SK-N-SH (cell line): ENCODE results near the gene OPRM1. TPM values are rescaled to one million over a fixed set of nuclear protein-coding genes. Genes with fewer than 3 reads are reported as not detected.

Source experiments
- CTCF ChIA-PET: fragments of 300-600, 350-600 bp; formaldehyde crosslinking; extraction: SDS; loops from one replicate; lab custom pipeline; 2021; lab: Yijun Ruan, JAX
- POLR2A ChIA-PET: fragments of 350-600 bp; sonication (Branson Sonifier 250); formaldehyde crosslinking; extraction: SDS; loops from one replicate; lab custom pipeline; 2020; ENCODE audit warnings: antibody characterized with exemption, inconsistent platforms; lab: Yijun Ruan, JAX
- DNase-seq: peaks from one replicate; pipeline ENCODE4 v3.0.0; 2012
- H2AFZ ChIP-seq: fragments of 200-600 bp; sonication (generic); 2 replicates; pipeline ENCODE4 v1.8.1; 2016; ENCODE audit warnings: antibody characterized with exemption, mild to moderate bottlenecking, low read depth
- H3F3A ChIP-seq: fragments of 200-600 bp; sonication (generic); replicated peaks from 2 replicates; pipeline ENCODE3; 2016; ENCODE audit warnings: antibody characterized with exemption, mild to moderate bottlenecking; ENCODE audit not compliant: insufficient read depth
- H3K27ac ChIP-seq, 2 experiments: fragments of 200-500 bp in 1 of 2; fragments of 200-600 bp in 1 of 2; sonication (Bioruptor generic) in 1 of 2; sonication (generic), shearing (Covaris generic) in 1 of 2; 2 replicates each; pipeline versions ENCODE4 v1.5.1 to v1.6.1; 2014 to 2016; ENCODE audit warnings: low read depth in 2 of 2, inconsistent platforms in 1 of 2, low read length in 1 of 2, mild to moderate bottlenecking in 1 of 2, mixed read lengths in 1 of 2
- H3K27me3 ChIP-seq: fragments of 200-600 bp; sonication (generic), shearing (Covaris generic); 2 replicates; pipeline ENCODE4 v1.6.1; 2016; ENCODE audit warnings: mixed run types; ENCODE audit not compliant: insufficient read depth
- H3K36me3 ChIP-seq, 2 experiments: fragments of 200-500 bp in 1 of 2; fragments of 200-600 bp in 1 of 2; sonication (Bioruptor generic) in 1 of 2; sonication (generic) in 1 of 2; replicated peaks in 1 of 2; 2 replicates each; pipeline versions ENCODE3 to v1.5.1; 2014 to 2016; ENCODE audit warnings: low read length in 1 of 2, mild to moderate bottlenecking in 1 of 2; ENCODE audit not compliant: insufficient read depth in 2 of 2, control insufficient read depth in 1 of 2
- H3K4me1 ChIP-seq, 2 experiments: fragments of 200-500 bp in 1 of 2; fragments of 200-600 bp in 1 of 2; sonication (Bioruptor generic) in 1 of 2; sonication (generic), shearing (Covaris generic) in 1 of 2; 2 replicates each; pipeline versions ENCODE4 v1.5.1 to v1.6.1; 2014 to 2016; ENCODE audit warnings: low read depth in 1 of 2, low read length in 1 of 2, mixed run types in 1 of 2; ENCODE audit not compliant: insufficient read depth in 2 of 2, control insufficient read depth in 1 of 2
- H3K4me2 ChIP-seq: fragments of 200-600 bp; sonication (generic), shearing (Covaris generic); 2 replicates; pipeline ENCODE4 v1.6.1; 2017; ENCODE audit warnings: mixed run types
- H3K4me3 ChIP-seq, 2 experiments: fragments of 200-500 bp in 1 of 2; fragments of 200-600 bp in 1 of 2; sonication (Bioruptor generic) in 1 of 2; sonication (generic), shearing (Covaris generic) in 1 of 2; 2 replicates each; pipeline versions ENCODE4 v1.5.1 to v1.8.1; 2014 to 2016; ENCODE audit warnings: low read depth in 2 of 2, inconsistent platforms in 1 of 2, low read length in 1 of 2, mild to moderate bottlenecking in 1 of 2, mixed read lengths in 1 of 2, moderate library complexity in 1 of 2
- H3K79me2 ChIP-seq: fragments of 200-600 bp; sonication (generic); 2 replicates; pipeline ENCODE4 v1.8.1; 2017; ENCODE audit warnings: mild to moderate bottlenecking; ENCODE audit not compliant: insufficient read depth
- H3K9ac ChIP-seq: fragments of 200-600 bp; sonication (generic); 2 replicates; pipeline ENCODE4 v1.6.1; 2017; ENCODE audit warnings: mixed run types
- H3K9me2 ChIP-seq: fragments of 200-600 bp; sonication (generic); 2 replicates; pipeline ENCODE4 v1.6.1; 2017; ENCODE audit warnings: mixed run types
- H3K9me3 ChIP-seq: fragments of 200-600 bp; sonication (generic); 2 replicates; pipeline ENCODE4 v1.6.1; 2017; ENCODE audit warnings: mixed run types, mild to moderate bottlenecking, moderate library complexity
- H4K20me1 ChIP-seq: fragments of 200-600 bp; sonication (generic); 2 replicates; pipeline ENCODE4 v1.6.1; 2017; ENCODE audit warnings: mild to moderate bottlenecking, mixed run types; ENCODE audit not compliant: insufficient read depth
- EP300 ChIP-seq, 2 experiments: IDR thresholded peaks; 2 replicates each; pipeline versions ENCODE4 v1.4.0 to v1.6.1; 2012; ENCODE audit warnings: borderline replicate concordance in 1 of 2, low read depth in 1 of 2, low read length in 1 of 2
- FOSL2 ChIP-seq: IDR thresholded peaks from 2 replicates; pipeline ENCODE4 v1.4.0; 2012; ENCODE audit warnings: low read depth, mild to moderate bottlenecking, moderate library complexity, borderline replicate concordance
- FOXJ3 ChIP-seq: sonication (generic); formaldehyde crosslinking; IDR thresholded peaks from 2 replicates; pipeline ENCODE4 v1.5.1; 2020; ENCODE audit warnings: mild to moderate bottlenecking, missing genetic modification reagents
- FOXM1 ChIP-seq: IDR thresholded peaks from 2 replicates; pipeline ENCODE4 v1.4.0; 2012; ENCODE audit warnings: low read depth, mild to moderate bottlenecking
- MAX ChIP-seq: IDR thresholded peaks from 2 replicates; pipeline ENCODE4 v1.4.0; 2012; ENCODE audit warnings: low read depth
- MEF2A ChIP-seq: IDR thresholded peaks from 2 replicates; pipeline ENCODE4 v1.4.0; 2012; ENCODE audit warnings: low read depth, borderline replicate concordance
- NRF1 ChIP-seq: IDR thresholded peaks from 2 replicates; pipeline ENCODE4 v1.6.1; 2012; ENCODE audit warnings: low read depth, mild to moderate bottlenecking, low read length
- PBX3 ChIP-seq: IDR thresholded peaks from 2 replicates; pipeline ENCODE4; 2012
- POLR2AphosphoS5 ChIP-seq: IDR thresholded peaks from 2 replicates; pipeline ENCODE4 v1.6.1; 2012; ENCODE audit warnings: low read depth, low read length
- RCOR1 ChIP-seq: fragments of 150-350 bp; IDR thresholded peaks from 2 replicates; pipeline ENCODE4 v1.6.1; 2017; ENCODE audit warnings: antibody characterized with exemption, low read length
- SIN3A ChIP-seq: IDR thresholded peaks from 2 replicates; pipeline ENCODE4 v1.6.1; 2012; ENCODE audit warnings: low read depth, mild to moderate bottlenecking, low read length, moderate library complexity, borderline replicate concordance
- TCF12 ChIP-seq: IDR thresholded peaks from 2 replicates; pipeline ENCODE4 v1.4.0; 2012
- TEAD4 ChIP-seq: IDR thresholded peaks from 2 replicates; pipeline ENCODE4 v1.4.0; 2012; ENCODE audit warnings: mild to moderate bottlenecking, borderline replicate concordance; ENCODE audit not compliant: insufficient read depth
- YY1 ChIP-seq: IDR thresholded peaks from 2 replicates; pipeline ENCODE4 v1.4.0; 2012; ENCODE audit warnings: low read depth, mild to moderate bottlenecking
- ZBTB33 ChIP-seq: IDR thresholded peaks from 2 replicates; pipeline ENCODE4 v1.4.0; 2012; ENCODE audit warnings: low read depth, borderline replicate concordance
- WGBS: methylation state at CpG from one replicate; pipeline ENCODE4 v1.1.6; 2017; ENCODE audit warnings: low lambda C conversion rate; 5-methylcytosine and 5-hydroxymethylcytosine counted together
- polyA plus RNA-seq, 3 experiments: library from polyadenylated mRNA; depleted of rRNA; stranded (reverse); fragments of >200 nt; gene quantifications; 2 replicates each; pipeline ENCODE4 v1.2.3, GENCODE V29; 2012
- TF ChIP-seq, protein P1 (sequence below): IDR thresholded peaks from 2 replicates; pipeline ENCODE4 v1.4.0; 2012; ENCODE audit warnings: low read depth, borderline replicate concordance
- TF ChIP-seq, protein P2 (sequence below): fragments of 150-350 bp; IDR thresholded peaks from 2 replicates; pipeline ENCODE4 v1.6.1; 2016; ENCODE audit warnings: mild to moderate bottlenecking, low read depth, low read length

OPRM1 gene
- polyA plus RNA-seq, 1 of the 3 experiments (the other 2 are of a cell fraction) = 0.15 TPM

DNA sequence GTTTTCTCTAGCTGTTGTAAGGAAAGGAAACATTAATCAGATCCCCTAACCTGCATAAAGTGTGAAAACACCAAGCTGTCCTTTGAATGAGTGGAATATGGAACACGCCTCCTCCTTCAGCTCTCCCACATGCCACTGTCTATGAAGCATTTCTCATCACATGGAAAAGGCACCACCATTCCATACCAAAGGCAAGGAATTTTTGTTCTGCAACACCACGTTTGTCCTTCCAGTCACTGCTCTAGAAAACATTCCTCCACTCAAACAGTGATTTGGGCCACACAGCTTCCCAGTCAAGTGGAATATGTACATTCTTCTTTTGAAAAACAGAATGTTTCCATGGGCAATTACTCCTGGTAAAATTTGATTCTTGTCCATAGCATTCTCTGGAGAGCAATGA, 120.1 kb downstream of the OPRM1 start:
- Histone ChIP-seq H3K9ac (no peak overlapping the region), H3K4me1 (no peaks in the 10 kb centered on the region; a peak in 1 of 4 replicates)
- no peak for TF ChIP-seq POLR2AphosphoS5
- TF ChIP-seq, protein P1, sequence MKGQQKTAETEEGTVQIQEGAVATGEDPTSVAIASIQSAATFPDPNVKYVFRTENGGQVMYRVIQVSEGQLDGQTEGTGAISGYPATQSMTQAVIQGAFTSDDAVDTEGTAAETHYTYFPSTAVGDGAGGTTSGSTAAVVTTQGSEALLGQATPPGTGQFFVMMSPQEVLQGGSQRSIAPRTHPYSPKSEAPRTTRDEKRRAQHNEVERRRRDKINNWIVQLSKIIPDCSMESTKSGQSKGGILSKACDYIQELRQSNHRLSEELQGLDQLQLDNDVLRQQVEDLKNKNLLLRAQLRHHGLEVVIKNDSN = no peak
- TF ChIP-seq NRF1 = no peak
- TF ChIP-seq YY1 = no peak
- no peak for TF ChIP-seq MEF2A
- TF ChIP-seq TEAD4 = no peak
- no peak for TF ChIP-seq ZBTB33
- TF ChIP-seq FOSL2 = no peak
- TF ChIP-seq SIN3A = no peak
- TF ChIP-seq, protein P2, sequence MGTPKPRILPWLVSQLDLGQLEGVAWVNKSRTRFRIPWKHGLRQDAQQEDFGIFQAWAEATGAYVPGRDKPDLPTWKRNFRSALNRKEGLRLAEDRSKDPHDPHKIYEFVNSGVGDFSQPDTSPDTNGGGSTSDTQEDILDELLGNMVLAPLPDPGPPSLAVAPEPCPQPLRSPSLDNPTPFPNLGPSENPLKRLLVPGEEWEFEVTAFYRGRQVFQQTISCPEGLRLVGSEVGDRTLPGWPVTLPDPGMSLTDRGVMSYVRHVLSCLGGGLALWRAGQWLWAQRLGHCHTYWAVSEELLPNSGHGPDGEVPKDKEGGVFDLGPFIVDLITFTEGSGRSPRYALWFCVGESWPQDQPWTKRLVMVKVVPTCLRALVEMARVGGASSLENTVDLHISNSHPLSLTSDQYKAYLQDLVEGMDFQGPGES = no peak
- TF ChIP-seq FOXM1 = no peak
- no peak for TF ChIP-seq PBX3
- TF ChIP-seq TCF12 = no peak
- TF ChIP-seq, all 33 proteins: peak for 0
- CTCF ChIA-PET = interaction anchor here (0.6 to 3.4 kb wide), 5 partner anchors 118 to 517 kb away, joined by 3 to 16 read pairs (median 3); no protein-coding TSS in a partner anchor
- H3K4me3 ChIP-seq = no peak overlapping the region
- no peaks in the 10 kb centered on the region for H3F3A ChIP-seq
- no peak for DNase-seq
- H3K9me2 ChIP-seq = no peaks in the 10 kb centered on the region
- POLR2A ChIA-PET = no interaction called here
- no peak overlapping the region for H3K4me2 ChIP-seq
- 50% methylated on average over 2 of the region's 2 CpGs for WGBS
- no peaks in the 10 kb centered on the region for H4K20me1 ChIP-seq
- H3K9me3 ChIP-seq = no peaks in the 10 kb centered on the region
- H3K79me2 ChIP-seq = no peaks in the 10 kb centered on the region
- no peak overlapping the region for H3K27ac ChIP-seq
- H3K36me3 ChIP-seq = no peaks in the 10 kb centered on the region
- no peak overlapping the region for H2AFZ ChIP-seq
- no peaks in the 10 kb centered on the region for H3K27me3 ChIP-seq

DNA sequence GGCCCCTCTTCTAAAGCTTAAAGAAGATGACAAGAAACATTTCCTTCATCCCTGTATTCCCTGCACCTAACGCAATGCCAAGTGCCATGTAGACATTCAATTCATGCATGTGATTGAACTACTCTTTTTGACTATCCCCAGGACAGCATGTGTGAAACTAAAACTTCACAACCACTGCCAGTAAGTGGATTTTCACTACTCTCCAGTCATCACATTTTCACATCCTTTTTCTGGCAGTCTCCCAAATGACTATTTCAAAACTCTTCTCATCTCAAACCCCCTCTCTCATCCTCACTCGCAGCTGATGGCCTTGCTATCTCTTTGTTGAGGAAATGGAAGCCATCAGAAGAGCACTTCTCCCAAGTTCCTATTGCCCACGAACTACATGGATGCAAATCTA, 122.6 kb downstream of the OPRM1 start:
- H3K9me2 ChIP-seq = no peaks in the 10 kb centered on the region
- TF ChIP-seq RCOR1 (no peak), POLR2AphosphoS5 (no peak), TCF12 (no peak), FOXJ3 (no peak), YY1 (no peak), MAX (no peak), TEAD4 (no peak), EP300 (IDR thresholded peaks at IDR 0.05; ENCODE audit: borderline replicate concordance in 1 of 2, low read depth in 1 of 2, low read length in 1 of 2) (no peak)
- TF ChIP-seq, all 33 proteins: peak for 0
- Histone ChIP-seq H3K27ac (no peak overlapping the region), H3K9ac (no peak overlapping the region), H3K4me1 (no peaks in the 10 kb centered on the region; a peak in 1 of 4 replicates), H3K79me2 (no peaks in the 10 kb centered on the region), H2AFZ (no peak overlapping the region), H4K20me1 (no peaks in the 10 kb centered on the region), H3K4me2 (no peak overlapping the region), H3K9me3 (no peaks in the 10 kb centered on the region), H3F3A (no peaks in the 10 kb centered on the region), H3K36me3 (no peaks in the 10 kb centered on the region), H3K27me3 (no peaks in the 10 kb centered on the region), H3K4me3 (no peak overlapping the region)
- ChIA-PET POLR2A (no interaction called here), CTCF (interaction anchor here (0.6 kb wide), 1 partner anchor 9 kb away, joined by 3 read pairs; no protein-coding TSS in a partner anchor)
- 40% methylated on average over 3 of the region's 3 CpGs for WGBS
- no peak for DNase-seq
